ENCODE data around the gene ZNF555.

The ZNF555 gene

DNA sequence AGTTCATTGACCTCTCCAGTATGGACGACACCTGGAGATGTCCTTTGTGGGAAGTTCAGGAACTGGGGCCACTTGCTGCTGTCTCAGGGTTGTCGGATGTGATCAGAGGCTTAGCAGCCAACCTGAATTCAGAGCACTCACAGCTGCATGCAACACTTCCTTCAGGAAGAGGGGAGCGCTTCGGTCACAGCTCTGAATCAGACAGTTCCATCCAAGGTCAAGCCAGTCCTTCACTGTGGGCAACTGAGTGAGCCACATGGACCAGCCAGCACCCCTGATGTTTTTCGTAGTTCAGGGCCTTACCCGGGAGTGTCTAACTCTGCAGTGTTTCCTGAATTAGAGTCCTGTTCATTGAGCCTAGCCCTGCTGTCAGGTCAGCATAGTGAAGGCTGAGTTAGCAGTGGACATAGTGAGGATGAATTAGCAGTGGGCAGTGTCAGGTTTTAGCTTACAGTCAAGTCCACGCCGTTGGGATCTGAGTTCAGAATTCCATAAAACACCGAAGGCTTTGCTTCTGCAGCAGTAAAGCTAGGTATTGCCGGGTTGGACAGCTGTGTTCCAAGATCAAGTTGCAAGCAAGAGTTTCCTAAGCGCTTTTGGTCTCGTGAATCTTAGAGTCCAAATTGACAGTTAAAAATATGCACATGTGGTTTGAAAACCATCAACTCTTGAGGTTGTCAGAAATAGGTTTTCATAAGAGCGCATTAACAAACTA lies 5.1 kb downstream of the ZNF555 start:
- TF ChIP-seq, protein P1, sequence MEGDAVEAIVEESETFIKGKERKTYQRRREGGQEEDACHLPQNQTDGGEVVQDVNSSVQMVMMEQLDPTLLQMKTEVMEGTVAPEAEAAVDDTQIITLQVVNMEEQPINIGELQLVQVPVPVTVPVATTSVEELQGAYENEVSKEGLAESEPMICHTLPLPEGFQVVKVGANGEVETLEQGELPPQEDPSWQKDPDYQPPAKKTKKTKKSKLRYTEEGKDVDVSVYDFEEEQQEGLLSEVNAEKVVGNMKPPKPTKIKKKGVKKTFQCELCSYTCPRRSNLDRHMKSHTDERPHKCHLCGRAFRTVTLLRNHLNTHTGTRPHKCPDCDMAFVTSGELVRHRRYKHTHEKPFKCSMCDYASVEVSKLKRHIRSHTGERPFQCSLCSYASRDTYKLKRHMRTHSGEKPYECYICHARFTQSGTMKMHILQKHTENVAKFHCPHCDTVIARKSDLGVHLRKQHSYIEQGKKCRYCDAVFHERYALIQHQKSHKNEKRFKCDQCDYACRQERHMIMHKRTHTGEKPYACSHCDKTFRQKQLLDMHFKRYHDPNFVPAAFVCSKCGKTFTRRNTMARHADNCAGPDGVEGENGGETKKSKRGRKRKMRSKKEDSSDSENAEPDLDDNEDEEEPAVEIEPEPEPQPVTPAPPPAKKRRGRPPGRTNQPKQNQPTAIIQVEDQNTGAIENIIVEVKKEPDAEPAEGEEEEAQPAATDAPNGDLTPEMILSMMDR (IDR thresholded peaks at IDR 0.05; ENCODE audit: extremely low read depth, insufficient read depth, missing control alignments), result no peak
- DNase-seq (ENCODE audit: low spot score), result no peak
- in situ Hi-C loops (cut with MboI; ENCODE audit: low pct_unique_long_range_greater_than_20kb, low sequenced_read_pairs, unreplicated experiment), result no loop called here

DNA sequence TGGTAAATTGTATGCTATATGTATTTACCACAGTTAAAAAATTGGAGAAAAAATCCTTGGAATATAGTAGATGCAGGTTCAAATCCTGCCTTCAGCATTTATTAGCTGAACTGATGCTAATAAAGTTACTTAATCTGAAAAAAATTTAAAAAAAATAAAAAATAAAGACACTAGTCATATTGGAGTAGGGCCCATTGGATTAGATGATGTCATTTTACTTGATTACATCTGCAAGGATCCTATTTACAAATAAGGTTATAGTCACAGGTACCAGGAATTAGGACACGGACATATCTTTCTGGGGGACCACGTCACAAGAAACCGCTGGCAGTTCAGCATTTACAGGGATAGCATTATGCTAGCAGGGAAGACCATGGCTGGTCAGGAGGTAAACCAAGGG lies 6.2 kb downstream of the ZNF555 start:
- TF ChIP-seq, protein P1 (IDR thresholded peaks at IDR 0.05; ENCODE audit: extremely low read depth, insufficient read depth, missing control alignments), result no peak
- in situ Hi-C loops (cut with MboI; ENCODE audit: low pct_unique_long_range_greater_than_20kb, low sequenced_read_pairs, unreplicated experiment), result no loop called here
- no peak for DNase-seq (ENCODE audit: low spot score)

DNA sequence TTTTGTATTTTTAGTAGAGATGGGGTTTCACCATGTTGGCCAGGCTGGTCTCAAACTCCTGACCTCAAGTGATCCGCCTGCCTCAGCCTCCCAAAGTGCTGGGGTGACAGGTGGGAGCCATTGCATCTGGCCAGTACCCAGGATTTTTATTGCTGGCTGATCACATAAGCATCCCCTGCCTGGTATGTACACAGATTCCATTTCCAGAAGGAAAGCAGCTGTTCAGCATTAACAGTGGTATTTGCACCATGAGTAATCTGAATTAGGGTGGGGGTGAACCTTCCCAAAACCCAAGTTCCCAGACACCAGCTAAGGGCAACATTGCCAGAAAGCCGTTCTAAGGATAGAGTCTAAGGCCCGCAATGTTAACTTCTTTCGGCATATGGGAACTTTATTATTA lies 7.3 kb downstream of the ZNF555 start:
- in situ Hi-C loops (cut with MboI; ENCODE audit: low pct_unique_long_range_greater_than_20kb, low sequenced_read_pairs, unreplicated experiment), result no loop called here
- DNase-seq (ENCODE audit: low spot score), result no peak
- TF ChIP-seq, protein P1 (IDR thresholded peaks at IDR 0.05; ENCODE audit: extremely low read depth, insufficient read depth, missing control alignments), result no peak

DNA sequence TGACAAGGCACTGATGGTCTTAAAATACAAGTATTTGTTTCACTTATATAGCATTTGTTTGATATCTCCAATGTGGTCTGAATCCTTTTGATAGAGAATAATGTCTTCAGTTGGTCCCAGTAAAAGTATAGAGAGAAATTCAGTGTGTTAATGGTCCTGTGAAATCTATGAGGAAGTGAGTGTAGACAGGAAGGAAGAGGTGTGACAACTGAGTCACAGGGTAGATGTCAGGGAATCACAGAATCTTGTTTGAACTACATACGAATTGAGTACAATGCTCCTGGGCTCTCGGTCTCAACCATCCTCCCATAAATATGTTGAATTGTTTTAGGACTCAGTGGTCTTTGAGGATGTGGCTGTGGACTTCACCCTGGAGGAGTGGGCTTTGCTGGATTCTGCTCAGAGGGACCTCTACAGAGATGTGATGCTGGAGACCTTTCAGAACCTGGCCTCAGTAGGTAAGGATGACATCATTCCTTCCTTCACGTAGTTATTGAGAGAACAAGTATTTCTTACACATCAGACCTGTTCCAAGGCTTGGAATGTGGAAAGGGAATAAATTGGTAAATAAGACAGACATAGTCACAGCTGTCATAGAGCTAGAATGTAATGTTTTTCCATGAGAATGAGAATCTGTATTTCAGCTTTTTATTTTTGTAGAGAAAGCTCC lies 9.1 kb downstream of the ZNF555 start:
- no peak for DNase-seq (ENCODE audit: low spot score)
- TF ChIP-seq, protein P1 (IDR thresholded peaks at IDR 0.05; ENCODE audit: extremely low read depth, insufficient read depth, missing control alignments), result no peak
- in situ Hi-C loops (cut with MboI; ENCODE audit: low pct_unique_long_range_greater_than_20kb, low sequenced_read_pairs, unreplicated experiment), result no loop called here

DNA sequence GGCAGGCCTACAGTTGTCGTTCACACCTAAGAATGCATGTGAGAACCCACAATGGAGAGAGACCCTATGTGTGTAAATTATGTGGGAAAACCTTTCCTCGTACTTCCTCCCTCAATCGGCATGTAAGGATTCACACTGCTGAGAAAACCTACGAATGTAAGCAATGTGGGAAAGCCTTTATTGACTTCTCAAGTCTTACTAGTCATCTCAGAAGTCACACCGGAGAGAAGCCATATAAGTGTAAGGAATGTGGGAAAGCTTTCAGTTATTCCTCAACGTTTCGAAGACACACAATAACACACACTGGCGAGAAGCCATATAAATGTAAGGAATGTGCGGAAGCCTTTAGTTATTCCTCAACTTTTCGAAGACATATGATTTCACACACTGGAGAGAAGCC lies 11.3 kb downstream of the ZNF555 start:
- TF ChIP-seq, protein P1 (IDR thresholded peaks at IDR 0.05; ENCODE audit: extremely low read depth, insufficient read depth, missing control alignments), result no peak
- in situ Hi-C loops (cut with MboI; ENCODE audit: low pct_unique_long_range_greater_than_20kb, low sequenced_read_pairs, unreplicated experiment), result no loop called here
- DNase-seq (ENCODE audit: low spot score), result no peak

DNA sequence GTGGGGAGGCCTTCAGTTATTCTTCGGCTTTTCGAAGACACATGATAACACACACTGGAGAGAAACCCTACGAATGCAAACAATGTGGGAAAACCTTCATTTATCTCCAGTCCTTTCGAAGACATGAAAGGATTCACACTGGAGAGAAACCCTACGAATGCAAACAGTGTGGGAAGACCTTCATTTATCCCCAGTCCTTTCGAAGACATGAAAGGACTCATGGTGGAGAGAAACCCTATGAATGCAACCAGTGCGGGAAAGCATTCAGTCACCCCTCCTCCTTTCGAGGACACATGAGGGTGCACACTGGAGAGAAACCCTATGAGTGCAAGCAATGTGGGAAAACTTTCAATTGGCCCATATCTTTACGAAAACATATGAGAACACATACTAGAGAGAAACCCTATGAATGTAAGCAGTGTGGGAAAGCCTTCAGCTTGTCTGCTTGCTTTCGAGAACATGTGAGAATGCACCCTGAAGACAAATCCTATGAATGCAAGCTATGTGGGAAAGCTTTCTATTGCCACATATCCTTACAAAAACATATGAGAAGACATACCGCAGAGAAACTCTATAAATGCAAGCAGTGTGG lies 11.8 kb downstream of the ZNF555 start:
- DNase-seq (ENCODE audit: low spot score), result no peak
- in situ Hi-C loops (cut with MboI; ENCODE audit: low pct_unique_long_range_greater_than_20kb, low sequenced_read_pairs, unreplicated experiment), result no loop called here
- TF ChIP-seq, protein P1 (IDR thresholded peaks at IDR 0.05; ENCODE audit: extremely low read depth, insufficient read depth, missing control alignments), result no peak

All from GM13977 (cell line).